K562 (cell line): ENCODE measurements around the gene BTBD17. TPM values are rescaled to one million over a fixed set of nuclear protein-coding genes. Genes with fewer than 3 reads are reported as not detected.

Experiments used
- ATAC-seq: fragments of 200-7000 bp; cut with Tn5 transposase; 3 replicates; pipeline ENCODE4 v1.9.1; 2020; ENCODE audit warnings: moderate library complexity
- BruUV-seq: library from RNA; stranded (reverse); fragments of 400-500 nt; replicated peaks from 2 replicates; lab custom pipeline; 2021; lab: Mats Ljungman, UMichigan
- CTCF ChIA-PET: fragments of 300-600 bp; formaldehyde crosslinking; extraction: SDS; loops from one replicate; lab custom pipeline; 2021; ENCODE audit warnings: low intra/inter-chr PET ratio; lab: Yijun Ruan, JAX
- POLR2A ChIA-PET: fragments of 300-600, 350-650 bp; sonication (Branson Sonifier 250); formaldehyde crosslinking; extraction: SDS; loops from one replicate; lab custom pipeline; 2021; ENCODE audit warnings: antibody characterized with exemption, inconsistent platforms; lab: Yijun Ruan, JAX
- DNase-seq, 4 experiments: peaks; one replicate each; pipeline versions ENCODE4 v3.0.0 to v3.0.0-alpha.2; 2011 to 2018; ENCODE audit warnings: low spot score in 3 of 4, mixed read lengths in 3 of 4; ENCODE audit errors: extremely low read depth in 1 of 4
- FAIRE-seq: peaks from 2 replicates; lab custom pipeline; 2011; peaks lifted over from hg19 to GRCh38; lab: Jason Lieb, UNC
- H2AFZ ChIP-seq: 2 replicates; pipeline ENCODE4 v1.6.0; 2011; ENCODE audit warnings: low read depth, low read length, control low read depth, inconsistent platforms
- H3K27ac ChIP-seq: fragments of 200-600 bp; 3 replicates; pipeline ENCODE4 v1.8.0; 2011; ENCODE audit warnings: low read depth, mild to moderate bottlenecking, control low read depth, inconsistent platforms, low read length, moderate library complexity, mixed read lengths; ENCODE audit errors: extremely low read depth
- H3K27me3 ChIP-seq, 2 experiments: fragments of 300-600 bp in 1 of 2; 2 replicates in 1 of 2; 3 replicates in 1 of 2; pipeline versions ENCODE4 v1.6.0 to v1.8.0; 2011; ENCODE audit warnings: inconsistent platforms in 2 of 2, low read length in 2 of 2, mild to moderate bottlenecking in 1 of 2, mixed read lengths in 1 of 2, moderate library complexity in 1 of 2; ENCODE audit not compliant: control insufficient read depth in 2 of 2, insufficient read depth in 2 of 2
- H3K36me3 ChIP-seq: fragments of 300-600 bp; 3 replicates; pipeline ENCODE4 v1.8.0; 2011; ENCODE audit warnings: mild to moderate bottlenecking, low read length, inconsistent platforms; ENCODE audit not compliant: control insufficient read depth, insufficient read depth
- H3K4me1 ChIP-seq, 2 experiments: fragments of 200-600 bp in 1 of 2; replicated peaks in 1 of 2; 2 replicates in 1 of 2; 3 replicates in 1 of 2; pipeline versions ENCODE4 v1.5.1 to v1.8.0; 2011; ENCODE audit warnings: inconsistent platforms in 2 of 2, low read length in 2 of 2, mild to moderate bottlenecking in 1 of 2, mixed read lengths in 1 of 2, moderate library complexity in 1 of 2; ENCODE audit not compliant: control insufficient read depth in 2 of 2, insufficient read depth in 2 of 2
- H3K4me2 ChIP-seq: 2 replicates; pipeline ENCODE4 v1.6.1; 2011; ENCODE audit warnings: low read length, control low read depth, inconsistent platforms, mixed read lengths; ENCODE audit not compliant: insufficient read depth
- H3K4me3 ChIP-seq: fragments of 200-600 bp; sonication (generic), shearing (Covaris generic); 2 replicates; pipeline ENCODE4 v1.5.1; 2016; ENCODE audit warnings: control low read depth, inconsistent platforms
- H3K79me2 ChIP-seq: fragments of 200-600 bp; 3 replicates; pipeline ENCODE4 v1.8.0; 2011; ENCODE audit warnings: low read length, inconsistent platforms; ENCODE audit not compliant: control insufficient read depth, insufficient read depth
- H3K9ac ChIP-seq, 2 experiments: 2 replicates each; pipeline versions ENCODE4 v1.6.0 to v1.6.1; 2011; ENCODE audit warnings: low read depth in 2 of 2, low read length in 2 of 2, control low read depth in 1 of 2, inconsistent platforms in 1 of 2, mild to moderate bottlenecking in 1 of 2, mixed read lengths in 1 of 2; ENCODE audit not compliant: insufficient read depth in 1 of 2
- H3K9me1 ChIP-seq: one replicate; pipeline ENCODE4 v1.6.0; 2011; ENCODE audit warnings: inconsistent platforms, mild to moderate bottlenecking, low read length, moderate library complexity; ENCODE audit not compliant: control insufficient read depth, insufficient read depth
- H3K9me3 ChIP-seq: replicated peaks from 2 replicates; pipeline ENCODE4 v1.5.1; 2011; ENCODE audit warnings: low read depth, low read length, inconsistent platforms; ENCODE audit not compliant: control insufficient read depth, insufficient read depth
- H4K20me1 ChIP-seq: replicated peaks from 2 replicates; pipeline ENCODE4 v1.6.1; 2011; ENCODE audit warnings: low read length, inconsistent platforms, mixed read lengths; ENCODE audit not compliant: control insufficient read depth, insufficient read depth
- CCAR2 ChIP-seq: fragments of 200-400 bp; formaldehyde crosslinking; IDR thresholded peaks from 2 replicates; pipeline ENCODE4 v1.6.1; 2017; ENCODE audit warnings: mild to moderate bottlenecking, low read depth, low read length
- CEBPB ChIP-seq: fragments of 450-650 bp; IDR thresholded peaks from 2 replicates; pipeline ENCODE4 v1.6.1; 2016; ENCODE audit warnings: missing genetic modification characterization, missing compliant biosample characterization
- KHSRP ChIP-seq: fragments of 450-650 bp; IDR thresholded peaks from 2 replicates; pipeline ENCODE4 v1.6.1; 2017
- NCOA1 ChIP-seq: fragments of 450-650 bp; IDR thresholded peaks from 2 replicates; pipeline ENCODE4 v1.6.1; 2016; ENCODE audit warnings: low read depth
- NFRKB ChIP-seq: fragments of 450-650 bp; IDR thresholded peaks from 2 replicates; pipeline ENCODE4 v1.6.1; 2016; ENCODE audit warnings: low read depth
- SIN3B ChIP-seq: fragments of 450-650 bp; IDR thresholded peaks from 2 replicates; pipeline ENCODE4 v1.6.1; 2017; ENCODE audit warnings: low read depth, mild to moderate bottlenecking, moderate library complexity
- XRCC4 ChIP-seq: IDR thresholded peaks from one replicate; pipeline ENCODE4 v1.6.1; 2011; ENCODE audit not compliant: insufficient read depth, insufficient read length; ENCODE audit errors: extremely low read depth
- ZNF263 ChIP-seq: sonication (generic); formaldehyde crosslinking; IDR thresholded peaks from 2 replicates; pipeline ENCODE4 v1.8.0; 2022; ENCODE audit warnings: mild to moderate bottlenecking, missing genetic modification reagents, borderline replicate concordance
- WGBS: fragments of 100-300 bp; shearing (Covaris generic); methylation state at CpG from one replicate; pipeline ENCODE4 v1.1.6; 2016; ENCODE audit warnings: low coverage, mixed read lengths; ENCODE audit not compliant: insufficient coverage; ENCODE audit errors: missing lambda C conversion rate; 5-methylcytosine and 5-hydroxymethylcytosine counted together
- in situ Hi-C: fragments of 300-500 bp; cut with MboI; formaldehyde crosslinking; loops from 4 replicates; pipeline ENCODE4 v1.15.0; 2018; ENCODE audit warnings: inconsistent platforms, mixed read lengths
- intact Hi-C: fragments of 100-400 bp; cut with micrococcal nuclease; formaldehyde crosslinking; loops from 2 replicates; pipeline ENCODE4 v1.14.2; 2022
- polyA plus RNA-seq, 8 experiments: library from polyadenylated mRNA; depleted of rRNA in 4 of 8; stranded (reverse) in 5 of 8; unstranded in 3 of 8; fragments of >200 nt; fragmentation: Nextera tagmentation in 2 of 8; fragmentation: Illumina TruSeq in 1 of 8; extraction: Ambion mirVana in 2 of 8; extraction: Trizol in 1 of 8; gene quantifications; 2 replicates each; pipeline versions ENCODE4 v1.2.1 to v1.2.3, GENCODE V29; 2011 to 2014; ENCODE audit warnings: inconsistent platforms in 1 of 8, missing spikeins in 1 of 8
- total RNA-seq, 7 experiments: library from RNA; depleted of rRNA in 6 of 7; stranded (reverse); fragments of >200 nt in 6 of 7; fragmentation: Illumina TruSeq in 2 of 7; extraction: Trizol in 2 of 7; gene quantifications; 2 replicates each; pipeline versions ENCODE4 v1.2.1 to v1.2.3, GENCODE V29; 2011 to 2021; ENCODE audit warnings: low replicate concordance in 1 of 7
- TF ChIP-seq, protein P1 (sequence below): fragments of 450-650 bp; formaldehyde crosslinking; IDR thresholded peaks from 2 replicates; pipeline ENCODE4 v1.4.0; 2022; ENCODE audit warnings: mild to moderate bottlenecking, moderate library complexity
- TF ChIP-seq, protein P2 (sequence below): fragments of 250-450 bp; sonication (Bioruptor Pico); IDR thresholded peaks from 2 replicates; pipeline ENCODE4 v1.5.0; 2021; ENCODE audit warnings: mild to moderate bottlenecking, borderline replicate concordance

BTBD17 gene
- total and polyA plus RNA-seq, 9 of the 15 experiments (the other 6 are each of a cell fraction or from before 2014, with no cell fraction given): not detected

DNA sequence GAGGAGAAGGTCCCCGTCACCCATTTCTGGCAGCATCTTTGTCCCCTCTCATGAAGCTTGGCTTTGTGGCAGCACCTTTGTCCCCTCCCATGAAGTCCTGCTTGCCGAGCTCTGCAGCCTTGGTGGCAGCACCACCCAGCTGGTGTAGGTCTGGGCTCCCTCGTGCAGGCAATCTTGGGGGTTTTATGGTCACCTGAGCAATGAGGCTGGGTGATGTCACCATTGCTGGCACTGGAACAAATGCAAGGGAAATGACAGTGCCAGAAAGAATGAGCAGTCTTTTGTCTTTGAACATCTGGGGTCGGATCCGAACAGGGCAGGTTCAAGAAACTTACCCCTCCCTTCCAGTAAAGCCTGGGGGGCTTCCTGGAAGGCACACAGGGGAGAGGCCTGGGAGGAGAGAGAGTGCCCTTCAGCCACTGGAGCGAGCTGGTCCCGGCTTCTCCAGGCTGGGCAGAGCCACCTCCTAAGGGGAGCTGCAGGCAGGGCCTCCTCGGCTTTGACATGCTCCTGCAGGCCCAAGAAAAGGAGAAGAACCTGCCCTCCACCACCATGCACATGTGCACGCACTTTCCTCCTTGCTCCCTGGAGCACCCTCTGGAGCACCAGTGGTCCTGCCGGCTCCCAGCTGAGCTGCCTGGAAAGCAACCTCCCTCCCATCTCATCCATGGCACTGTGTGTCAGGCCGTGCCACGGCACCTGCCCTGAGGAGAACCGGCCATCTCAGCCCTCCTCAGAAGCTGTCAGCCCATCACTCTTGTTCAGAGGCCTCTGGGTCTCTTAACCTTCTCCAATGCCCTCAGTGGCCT, 16.0 kb downstream of the BTBD17 start:
- peaks cover 23% of the 10 kb centered on the region for H4K20me1 ChIP-seq
- ATAC-seq: no peak
- H3K27me3 ChIP-seq: peaks cover 45 to 82% of the 10 kb centered on the region in 2 experiments
- H3K27ac ChIP-seq: no peak overlapping the region
- no peak overlapping the region for H3K4me3 ChIP-seq
- no peak overlapping the region for H3K4me2 ChIP-seq
- ChIA-PET POLR2A (interaction anchor here (0.6 to 2.2 kb wide), 3 partner anchors 7 to 67 kb away, joined by 3 to 8 read pairs (median 3); no protein-coding TSS in a partner anchor), CTCF (no interaction called here)
- no TSS peak for BruUV-seq
- no peak overlapping the region for H2AFZ ChIP-seq
- in situ Hi-C loops: loop anchor here (5.0 kb wide), 1 partner anchor 43 kb away; no protein-coding TSS in a partner anchor
- H3K79me2 ChIP-seq: no peaks in the 10 kb centered on the region
- H3K9me1 ChIP-seq: no peaks in the 10 kb centered on the region
- FAIRE-seq: no peak
- peaks cover 0 to 20% of the 10 kb centered on the region in 2 experiments; a peak in 2 of 5 replicates for H3K4me1 ChIP-seq
- intact Hi-C loops: no loop called here
- H3K36me3 ChIP-seq: no peaks in the 10 kb centered on the region
- 2% methylated on average over 13 of the region's 13 CpGs for WGBS
- H3K9ac ChIP-seq: no peak overlapping the region
- H3K9me3 ChIP-seq: no peaks in the 10 kb centered on the region
- TF ChIP-seq ZNF263 (CRISPR knock-in tag): peak; percentile 87
- no peak for TF ChIP-seq NFRKB
- DNase-seq: no peak

DNA sequence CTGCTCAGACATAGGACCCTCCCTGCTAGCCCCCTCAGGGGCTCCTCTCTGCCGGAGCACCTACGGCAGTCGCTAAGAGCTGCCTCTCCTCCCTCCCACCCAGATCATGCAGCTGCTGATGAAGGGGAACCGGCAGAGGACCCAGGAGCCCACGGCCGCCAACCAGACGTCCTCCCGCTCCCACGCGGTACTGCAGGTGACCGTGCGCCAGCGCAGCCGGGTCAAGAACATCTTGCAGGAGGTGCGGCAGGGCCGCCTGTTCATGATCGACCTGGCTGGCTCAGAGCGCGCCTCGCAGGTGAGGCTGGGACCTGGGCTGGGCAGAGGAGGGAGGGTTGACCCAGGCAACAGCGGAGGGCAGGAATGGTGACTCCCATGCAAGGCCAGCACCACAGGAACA, 17.0 kb downstream of the BTBD17 start:
- Histone ChIP-seq H3K9me1 (no peaks in the 10 kb centered on the region), H3K4me3 (no peak overlapping the region), H3K9me3 (no peaks in the 10 kb centered on the region), H4K20me1 (peaks cover 27% of the 10 kb centered on the region), H3K27ac (no peak overlapping the region), H3K4me1 (peaks cover 0 to 19% of the 10 kb centered on the region in 2 experiments; a peak in 2 of 5 replicates), H3K4me2 (no peak overlapping the region), H3K36me3 (no peaks in the 10 kb centered on the region), H2AFZ (no peak overlapping the region), H3K9ac (no peak overlapping the region; a peak in 1 of 4 replicates), H3K79me2 (no peaks in the 10 kb centered on the region), H3K27me3 (peaks cover 39 to 82% of the 10 kb centered on the region in 2 experiments)
- WGBS: 20% methylated on average over 15 of the region's 21 CpGs
- FAIRE-seq (no peak), DNase-seq (no peak), ATAC-seq (no peak)
- ChIA-PET CTCF (no interaction called here), POLR2A (interaction anchor here (0.6 kb wide), 1 partner anchor 66 kb away, joined by 3 read pairs; no protein-coding TSS in a partner anchor)
- no TSS peak for BruUV-seq
- intact Hi-C loops: no loop called here
- in situ Hi-C loops: loop anchor here (5.0 kb wide), 1 partner anchor 42 kb away; no protein-coding TSS in a partner anchor
- no peak for TF ChIP-seq XRCC4
- no peak for TF ChIP-seq CEBPB (tag)
- TF ChIP-seq, protein P1, sequence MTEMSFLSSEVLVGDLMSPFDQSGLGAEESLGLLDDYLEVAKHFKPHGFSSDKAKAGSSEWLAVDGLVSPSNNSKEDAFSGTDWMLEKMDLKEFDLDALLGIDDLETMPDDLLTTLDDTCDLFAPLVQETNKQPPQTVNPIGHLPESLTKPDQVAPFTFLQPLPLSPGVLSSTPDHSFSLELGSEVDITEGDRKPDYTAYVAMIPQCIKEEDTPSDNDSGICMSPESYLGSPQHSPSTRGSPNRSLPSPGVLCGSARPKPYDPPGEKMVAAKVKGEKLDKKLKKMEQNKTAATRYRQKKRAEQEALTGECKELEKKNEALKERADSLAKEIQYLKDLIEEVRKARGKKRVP (CRISPR knock-in tag): no peak
- no peak for TF ChIP-seq CCAR2
- no peak for TF ChIP-seq KHSRP
- no peak for TF ChIP-seq SIN3B
- TF ChIP-seq, protein P2, sequence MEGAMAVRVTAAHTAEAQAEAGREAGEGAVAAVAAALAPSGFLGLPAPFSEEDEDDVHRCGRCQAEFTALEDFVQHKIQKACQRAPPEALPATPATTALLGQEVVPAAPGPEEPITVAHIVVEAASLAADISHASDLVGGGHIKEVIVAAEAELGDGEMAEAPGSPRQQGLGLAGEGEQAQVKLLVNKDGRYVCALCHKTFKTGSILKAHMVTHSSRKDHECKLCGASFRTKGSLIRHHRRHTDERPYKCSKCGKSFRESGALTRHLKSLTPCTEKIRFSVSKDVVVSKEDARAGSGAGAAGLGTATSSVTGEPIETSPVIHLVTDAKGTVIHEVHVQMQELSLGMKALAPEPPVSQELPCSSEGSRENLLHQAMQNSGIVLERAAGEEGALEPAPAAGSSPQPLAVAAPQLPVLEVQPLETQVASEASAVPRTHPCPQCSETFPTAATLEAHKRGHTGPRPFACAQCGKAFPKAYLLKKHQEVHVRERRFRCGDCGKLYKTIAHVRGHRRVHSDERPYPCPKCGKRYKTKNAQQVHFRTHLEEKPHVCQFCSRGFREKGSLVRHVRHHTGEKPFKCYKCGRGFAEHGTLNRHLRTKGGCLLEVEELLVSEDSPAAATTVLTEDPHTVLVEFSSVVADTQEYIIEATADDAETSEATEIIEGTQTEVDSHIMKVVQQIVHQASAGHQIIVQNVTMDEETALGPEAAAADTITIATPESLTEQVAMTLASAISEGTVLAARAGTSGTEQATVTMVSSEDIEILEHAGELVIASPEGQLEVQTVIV (CRISPR knock-in tag): no peak
- TF ChIP-seq NCOA1: no peak
